NCI-H524 (cell line): ENCODE measurements around the gene SMIM44.

Source experiments
- DNase-seq, 2 experiments: peaks; one replicate each; lab custom pipeline; 2025; lab: John Stamatoyannopoulos, UW

Gene SMIM44

GRCh38 chr19:3500429-3501101, 17.3 kb upstream of the SMIM44 start, which contains the start of gene DOHH:
Gene DOHH, minus strand, starts transcription at chr19:3500674. Its CDS starts 3,860 bp downstream, at chr19:3496814.
- DNase-seq, result peak; percentile 96 to 99

GRCh38 chr19:3499738-3500428, 16.6 kb upstream of the SMIM44 start:
- DNase-seq, result no peak

GRCh38 chr19:3497757-3498520, 14.7 kb upstream of the SMIM44 start:
- DNase-seq, result no peak

GRCh38 chr19:3496392-3497273, 13.4 kb upstream of the SMIM44 start:
- DNase-seq, result no peak

- no peak for DNase-seq
These were observed 11.3 kb upstream of the SMIM44 start for GRCh38 chr19:3494559-3494958.

GRCh38 chr19:3494051-3494450, 10.8 kb upstream of the SMIM44 start:
- no peak for DNase-seq

- DNase-seq, result no peak
These were observed 10.4 kb upstream of the SMIM44 start for GRCh38 chr19:3493651-3494050.

- no peak for DNase-seq
These were observed 9.7 kb upstream of the SMIM44 start for GRCh38 chr19:3492919-3493318.

- DNase-seq, result no peak
These were observed 9.0 kb upstream of the SMIM44 start for GRCh38 chr19:3492131-3492839.

GRCh38 chr19:3491396-3492119, 8.3 kb upstream of the SMIM44 start:
- no peak for DNase-seq

- peak in 1 of 2 experiments; percentile 33 for DNase-seq
These were observed 575 bp downstream of the SMIM44 start for GRCh38 chr19:3482507-3483225.

GRCh38 chr19:3481241-3482090, 1.8 kb downstream of the SMIM44 start:
- no peak for DNase-seq

- DNase-seq, result no peak
These were observed 2.7 kb downstream of the SMIM44 start, which contains the start of gene SMIM24 for GRCh38 chr19:3480383-3481091. Gene SMIM24, minus strand, starts transcription at chr19:3480525. Its CDS starts 62 bp downstream, at chr19:3480463.

- no peak for DNase-seq
These were observed 3.4 kb downstream of the SMIM44 start for GRCh38 chr19:3479834-3480215.

GRCh38 chr19:3479177-3479833, 3.9 kb downstream of the SMIM44 start:
- no peak for DNase-seq

- no peak for DNase-seq
These were observed 4.6 kb downstream of the SMIM44 start for GRCh38 chr19:3478409-3479176.

- DNase-seq, result no peak
These were observed 5.3 kb downstream of the SMIM44 start for GRCh38 chr19:3477951-3478350.
